ENCODE measurements around the gene GADL1.

The GADL1 gene

GRCh38 chr3:30770387-30770786 lies 124.1 kb downstream of the GADL1 start:
- TF ChIP-seq POLR2AphosphoS5 (IDR thresholded peaks at IDR 0.05; ENCODE audit: low read depth, low read length) (no peak), REST (IDR thresholded peaks at IDR 0.05; ENCODE audit: insufficient read depth in 1 of 2, low read depth in 2 of 2, low read length in 2 of 2) (no peak), SIN3A (IDR thresholded peaks at IDR 0.05; ENCODE audit: borderline replicate concordance, insufficient read depth, low read length) (no peak), FOXP2 (optimal IDR thresholded peaks at IDR 0.05; ENCODE audit: borderline replicate concordance, extremely low read depth, extremely low read length, insufficient read depth) (no peak), TAF1 (IDR thresholded peaks at IDR 0.05; ENCODE audit: borderline replicate concordance, insufficient read depth, low read length) (no peak)

- TF ChIP-seq TAF1 (IDR thresholded peaks at IDR 0.05; ENCODE audit: borderline replicate concordance, insufficient read depth, low read length) (no peak), SIN3A (IDR thresholded peaks at IDR 0.05; ENCODE audit: borderline replicate concordance, insufficient read depth, low read length) (no peak), POLR2AphosphoS5 (IDR thresholded peaks at IDR 0.05; ENCODE audit: low read depth, low read length) (no peak), REST (IDR thresholded peaks at IDR 0.05; ENCODE audit: insufficient read depth in 1 of 2, low read depth in 2 of 2, low read length in 2 of 2) (no peak), FOXP2 (optimal IDR thresholded peaks at IDR 0.05; ENCODE audit: borderline replicate concordance, extremely low read depth, extremely low read length, insufficient read depth) (no peak)
Observed at GRCh38 chr3:30768703-30769550, 125.5 kb downstream of the GADL1 start.

- TF ChIP-seq REST (IDR thresholded peaks at IDR 0.05; ENCODE audit: insufficient read depth in 1 of 2, low read depth in 2 of 2, low read length in 2 of 2) (no peak), SIN3A (IDR thresholded peaks at IDR 0.05; ENCODE audit: borderline replicate concordance, insufficient read depth, low read length) (no peak), TAF1 (IDR thresholded peaks at IDR 0.05; ENCODE audit: borderline replicate concordance, insufficient read depth, low read length) (no peak), POLR2AphosphoS5 (IDR thresholded peaks at IDR 0.05; ENCODE audit: low read depth, low read length) (no peak), FOXP2 (optimal IDR thresholded peaks at IDR 0.05; ENCODE audit: borderline replicate concordance, extremely low read depth, extremely low read length, insufficient read depth) (no peak)
Observed at GRCh38 chr3:30768046-30768445, 126.4 kb downstream of the GADL1 start.

GRCh38 chr3:30766522-30766921 lies 127.9 kb downstream of the GADL1 start:
- no peak for TF ChIP-seq SIN3A (IDR thresholded peaks at IDR 0.05; ENCODE audit: borderline replicate concordance, insufficient read depth, low read length)
- TF ChIP-seq TAF1 (IDR thresholded peaks at IDR 0.05; ENCODE audit: borderline replicate concordance, insufficient read depth, low read length), result no peak
- no peak for TF ChIP-seq POLR2AphosphoS5 (IDR thresholded peaks at IDR 0.05; ENCODE audit: low read depth, low read length)
- TF ChIP-seq FOXP2 (optimal IDR thresholded peaks at IDR 0.05; ENCODE audit: borderline replicate concordance, extremely low read depth, extremely low read length, insufficient read depth), result no peak
- TF ChIP-seq REST (IDR thresholded peaks at IDR 0.05; ENCODE audit: insufficient read depth in 1 of 2, low read depth in 2 of 2, low read length in 2 of 2), result no peak

Data from PFSK-1 (cell line).